Measurements from ENCODE around the gene BPNT1. TPM values are rescaled to one million over a fixed set of nuclear protein-coding genes. Genes with fewer than 3 reads are reported as not detected.

BPNT1 gene
- total RNA-seq, 1 donor from 2014 or later: 17.6 TPM

GRCh38 chr1:220031287-220031686 is 58.3 kb downstream of the BPNT1 start:
- TF ChIP-seq CTCF (IDR thresholded peaks at IDR 0.05; ENCODE audit: insufficient read depth, low read length, severe bottlenecking): no peak
- no peaks in the 10 kb centered on the region for H3K27me3 ChIP-seq (ENCODE audit: control insufficient read depth, insufficient read depth, low read length)
- no peak for DNase-seq (ENCODE audit: low read depth)
- FAIRE-seq: no peak
- peaks cover 13% of the 10 kb centered on the region for H3K36me3 ChIP-seq (ENCODE audit: control insufficient read depth, insufficient read depth, low read length)
- no peak overlapping the region for H3K4me3 ChIP-seq (ENCODE audit: low read depth, low read length)

- FAIRE-seq (no peak), DNase-seq (ENCODE audit: low read depth) (no peak)
- Histone ChIP-seq H3K4me3 (ENCODE audit: low read depth, low read length) (no peak overlapping the region), H3K27me3 (ENCODE audit: control insufficient read depth, insufficient read depth, low read length) (no peaks in the 10 kb centered on the region), H3K36me3 (ENCODE audit: control insufficient read depth, insufficient read depth, low read length) (peaks cover 11% of the 10 kb centered on the region)
- TF ChIP-seq CTCF (IDR thresholded peaks at IDR 0.05; ENCODE audit: insufficient read depth, low read length, severe bottlenecking): no peak
Measured at GRCh38 chr1:220028346-220028895, 61.2 kb downstream of the BPNT1 start.

- DNase-seq (ENCODE audit: low read depth) (no peak), FAIRE-seq (no peak)
- H3K27me3 ChIP-seq (ENCODE audit: control insufficient read depth, insufficient read depth, low read length): no peaks in the 10 kb centered on the region
- H3K4me3 ChIP-seq (ENCODE audit: low read depth, low read length): no peak overlapping the region
- peaks cover 14% of the 10 kb centered on the region for H3K36me3 ChIP-seq (ENCODE audit: control insufficient read depth, insufficient read depth, low read length)
- TF ChIP-seq CTCF (IDR thresholded peaks at IDR 0.05; ENCODE audit: insufficient read depth, low read length, severe bottlenecking): no peak
Measured at GRCh38 chr1:220019071-220019470, 70.5 kb downstream of the BPNT1 start.

- Histone ChIP-seq H3K27me3 (ENCODE audit: control insufficient read depth, insufficient read depth, low read length) (no peaks in the 10 kb centered on the region), H3K4me3 (ENCODE audit: low read depth, low read length) (no peak overlapping the region), H3K36me3 (ENCODE audit: control insufficient read depth, insufficient read depth, low read length) (peaks cover 7% of the 10 kb centered on the region)
- DNase-seq (ENCODE audit: low read depth): no peak
- TF ChIP-seq CTCF (IDR thresholded peaks at IDR 0.05; ENCODE audit: insufficient read depth, low read length, severe bottlenecking): no peak
- no peak for FAIRE-seq
Measured at GRCh38 chr1:220013497-220013896, 76.1 kb downstream of the BPNT1 start.

GRCh38 chr1:220012259-220012658 is 77.3 kb downstream of the BPNT1 start:
- Histone ChIP-seq H3K36me3 (ENCODE audit: control insufficient read depth, insufficient read depth, low read length) (peaks cover 8% of the 10 kb centered on the region), H3K4me3 (ENCODE audit: low read depth, low read length) (no peak overlapping the region), H3K27me3 (ENCODE audit: control insufficient read depth, insufficient read depth, low read length) (no peaks in the 10 kb centered on the region)
- DNase-seq (ENCODE audit: low read depth): no peak
- TF ChIP-seq CTCF (IDR thresholded peaks at IDR 0.05; ENCODE audit: insufficient read depth, low read length, severe bottlenecking): no peak
- FAIRE-seq: no peak

GRCh38 chr1:220011620-220012019 is 78.0 kb downstream of the BPNT1 start:
- FAIRE-seq: no peak
- Histone ChIP-seq H3K27me3 (ENCODE audit: control insufficient read depth, insufficient read depth, low read length) (no peaks in the 10 kb centered on the region), H3K36me3 (ENCODE audit: control insufficient read depth, insufficient read depth, low read length) (peaks cover 8% of the 10 kb centered on the region), H3K4me3 (ENCODE audit: low read depth, low read length) (no peak overlapping the region)
- no peak for TF ChIP-seq CTCF (IDR thresholded peaks at IDR 0.05; ENCODE audit: insufficient read depth, low read length, severe bottlenecking)
- DNase-seq (ENCODE audit: low read depth): no peak

Measured in bronchial epithelial cell (primary cell).